ENCODE data around the gene SLC35D3.
"Not testable (repeated sequence)": the region's sequence is repeated elsewhere in the genome, so short reads cannot be mapped to it uniquely, and the experiment has no call there.

Gene SLC35D3

DNA sequence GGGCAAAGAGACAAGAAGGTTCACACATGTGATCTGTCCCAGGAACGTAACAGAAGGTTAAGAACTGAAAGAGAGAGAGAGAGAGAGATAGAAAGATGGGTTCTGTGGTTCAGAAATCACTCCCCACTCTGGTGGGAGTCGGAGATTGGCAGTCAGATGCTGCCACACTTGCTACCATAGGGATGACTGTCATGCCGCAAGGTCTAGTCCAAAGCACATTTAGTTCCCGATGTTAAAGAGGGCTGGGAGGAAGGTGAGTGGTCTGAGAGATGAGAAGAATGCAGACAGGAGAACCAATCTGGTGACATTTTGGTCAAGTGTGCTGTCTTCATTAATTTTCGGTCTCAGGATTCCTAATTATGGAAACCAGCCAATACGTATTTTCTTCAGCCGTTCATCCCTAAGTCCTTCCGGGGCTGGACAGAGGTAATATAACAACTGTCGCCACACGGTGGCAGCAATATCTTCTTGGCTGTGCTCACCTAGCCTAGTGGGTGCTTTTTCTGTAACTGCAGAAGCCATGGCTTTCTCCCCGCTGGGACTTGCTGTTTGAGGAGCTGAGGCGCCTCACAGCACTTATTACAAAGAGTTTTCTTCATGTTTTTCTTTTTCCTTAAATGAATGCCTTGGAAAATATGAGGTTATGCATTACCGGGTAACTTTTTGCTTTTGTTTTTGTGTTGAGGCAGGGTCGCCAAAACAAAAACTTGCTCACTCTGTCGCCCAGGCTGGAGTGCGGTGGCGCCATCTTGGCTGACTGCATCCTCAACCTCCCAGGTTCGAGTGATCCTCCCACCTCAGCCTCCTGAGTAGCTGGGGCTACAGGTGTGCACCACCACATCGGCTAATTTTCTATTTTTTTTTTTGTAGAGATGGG, 46.0 kb downstream of the SLC35D3 start:
- peak; percentile 68 for DNase-seq

DNA sequence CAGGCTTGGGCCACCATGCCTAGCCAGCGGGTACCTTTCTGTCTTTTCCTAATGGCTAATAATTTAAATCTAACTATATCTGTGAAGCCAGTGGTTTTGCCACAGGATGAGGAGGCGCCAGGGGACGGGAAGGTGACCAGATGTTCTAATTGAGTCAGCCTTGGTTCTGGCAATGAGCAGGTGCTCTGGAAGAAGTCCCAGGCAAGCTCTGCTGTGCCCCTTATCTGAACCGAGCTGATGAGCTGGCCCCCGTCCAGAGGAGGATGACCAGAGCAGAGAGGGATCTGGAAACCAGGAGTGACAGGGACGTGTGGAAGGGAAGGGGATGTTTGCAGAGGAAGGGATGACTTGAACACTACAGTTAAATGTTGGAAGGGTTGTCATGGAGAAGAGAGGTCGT, 46.7 kb downstream of the SLC35D3 start:
- DNase-seq = no peak

DNA sequence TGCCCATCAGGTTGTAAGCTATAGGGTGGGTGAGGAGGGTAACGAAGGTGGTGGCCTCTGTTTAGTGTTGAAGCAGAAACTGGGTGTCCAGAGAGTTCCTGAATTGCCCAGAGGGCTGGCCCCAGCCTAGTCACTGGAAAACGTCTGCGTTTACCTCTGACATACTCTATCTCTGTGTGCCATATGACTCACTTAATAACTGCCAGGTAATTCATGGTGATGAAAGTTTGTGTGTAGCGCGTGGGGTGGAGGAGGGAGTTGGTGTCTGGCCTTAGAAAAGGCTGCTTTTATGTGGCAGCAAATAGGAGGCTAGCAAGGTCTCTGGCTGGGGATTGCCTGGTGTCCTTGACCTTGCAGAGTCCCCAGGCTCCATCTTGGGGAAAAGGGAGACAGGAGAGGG, 47.3 kb downstream of the SLC35D3 start:
- no peak for DNase-seq

DNA sequence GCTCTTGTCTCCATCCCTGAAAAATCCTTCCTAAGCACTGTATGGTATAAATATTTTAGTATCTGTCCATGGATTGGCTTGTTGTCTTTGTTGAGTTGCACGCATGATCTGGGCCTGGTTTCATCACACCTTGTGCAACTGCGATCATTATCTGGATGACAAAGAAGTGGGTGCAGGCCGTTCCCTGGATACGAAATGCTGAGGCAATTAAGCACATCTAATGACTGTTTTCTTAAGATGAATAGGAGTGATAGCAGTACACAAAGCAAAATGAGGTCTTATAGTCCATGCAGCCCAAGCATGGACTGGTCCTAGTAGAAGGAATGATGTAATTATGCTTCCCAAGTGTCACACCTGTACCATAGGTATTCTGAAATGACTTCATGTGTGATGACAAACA, 47.8 kb downstream of the SLC35D3 start:
- no peak for DNase-seq

DNA sequence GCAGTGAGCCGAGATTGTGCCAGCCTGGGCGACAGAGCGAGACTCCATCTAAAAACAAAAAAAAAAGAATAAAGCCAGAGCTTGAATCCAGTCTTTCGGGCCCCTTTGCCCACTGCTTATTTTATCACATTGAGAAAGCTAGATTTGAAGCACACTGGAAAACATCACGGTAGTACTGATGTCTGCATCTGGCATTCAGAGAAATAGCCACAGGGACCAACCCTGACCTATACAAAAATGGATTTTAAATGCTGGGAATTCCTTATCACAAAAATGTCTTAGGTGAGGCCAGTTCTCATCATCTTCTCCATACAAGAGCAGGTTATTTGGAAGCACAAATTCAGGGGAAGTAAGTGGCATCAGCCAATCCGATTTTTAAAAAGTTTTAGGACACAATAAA, 49.5 kb downstream of the SLC35D3 start:
- no peak for DNase-seq

DNA sequence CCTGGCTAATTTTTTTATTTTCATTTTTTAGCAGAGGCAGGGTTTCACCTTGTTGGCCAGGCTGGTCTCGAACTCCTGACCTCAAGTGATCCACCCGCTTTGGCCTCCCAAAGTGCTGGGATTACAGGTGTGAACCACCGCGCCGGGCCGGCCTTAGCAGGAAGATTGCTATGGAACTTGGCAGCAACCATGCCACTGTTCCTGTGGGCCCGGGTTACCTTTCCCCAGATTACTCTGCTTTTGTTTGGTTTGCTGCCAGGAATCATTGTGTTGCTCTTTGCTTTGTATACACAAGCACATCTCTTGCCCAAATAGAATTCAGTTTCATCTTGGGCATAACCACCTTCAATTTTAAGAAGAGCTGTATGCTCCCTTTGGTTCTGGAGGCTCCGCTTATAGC, 51.7 kb downstream of the SLC35D3 start:
- DNase-seq = not testable (repeated sequence)
